IPS-20b (cell line): ENCODE results near the gene ARGLU1.

Experiments
- H3K27ac ChIP-seq: one replicate; pipeline ENCODE4 v1.5.1; 2013; ENCODE audit warnings: low read length
- H3K27me3 ChIP-seq: 2 replicates; pipeline ENCODE4 v1.6.1; 2013; ENCODE audit warnings: mild to moderate bottlenecking, low read length, inconsistent platforms; ENCODE audit not compliant: insufficient read depth
- H3K36me3 ChIP-seq: 2 replicates; pipeline ENCODE4 v1.6.1; 2013; ENCODE audit warnings: low read depth, mild to moderate bottlenecking, inconsistent platforms, low read length, moderate library complexity; ENCODE audit not compliant: insufficient read depth
- H3K4me1 ChIP-seq: 2 replicates; pipeline ENCODE4 v1.6.1; 2013; ENCODE audit warnings: mild to moderate bottlenecking, control low read depth, inconsistent platforms, low read length, moderate library complexity; ENCODE audit not compliant: insufficient read depth
- H3K4me3 ChIP-seq: 2 replicates; pipeline ENCODE4 v1.5.1; 2013; ENCODE audit warnings: mild to moderate bottlenecking, low read length, inconsistent platforms
- H3K9ac ChIP-seq: 2 replicates; pipeline ENCODE4 v1.6.1; 2013; ENCODE audit warnings: low read depth, mild to moderate bottlenecking, inconsistent platforms, low read length, moderate library complexity
- H3K9me3 ChIP-seq: 2 replicates; pipeline ENCODE4 v1.6.1; 2013; ENCODE audit warnings: mild to moderate bottlenecking, low read depth, low read length, inconsistent platforms; ENCODE audit not compliant: insufficient read depth

ARGLU1 gene

DNA sequence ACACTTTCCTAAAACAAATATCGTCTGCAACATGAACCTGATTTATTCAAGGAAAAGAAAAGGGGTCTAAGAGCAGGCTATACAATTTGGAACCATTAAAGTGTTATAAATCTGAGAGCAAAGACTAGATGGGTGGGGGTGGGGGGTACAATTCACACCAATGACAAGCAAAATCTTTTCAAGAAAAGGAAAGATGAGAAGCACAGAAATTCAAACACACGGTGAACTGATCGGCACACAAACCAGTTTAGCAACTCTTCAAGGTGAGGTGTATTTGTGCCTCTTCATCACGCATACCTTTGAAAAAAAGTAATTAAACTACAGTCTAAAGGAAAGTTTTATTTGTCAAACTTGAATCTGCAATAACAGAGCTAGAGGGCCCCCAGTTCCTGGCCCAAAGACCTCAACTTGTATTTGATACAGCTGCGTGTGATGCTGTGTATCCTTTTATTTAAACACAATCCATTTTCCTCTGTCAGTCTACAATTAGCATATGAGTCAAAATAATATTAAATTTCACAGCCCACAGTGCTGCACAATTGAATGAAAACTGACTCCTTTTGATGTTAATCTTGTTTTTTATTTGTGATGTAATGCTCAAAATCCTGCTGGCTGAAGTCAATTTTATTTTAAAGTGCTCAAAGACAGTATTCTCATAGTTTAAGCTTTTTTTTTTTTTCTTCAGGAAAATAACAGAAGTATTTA is 46.7 kb downstream of the ARGLU1 start:
- Histone ChIP-seq H3K27me3 (peaks cover 3% of the 10 kb centered on the region; the same call in 1 of the 2 replicates), H3K36me3 (no peaks in the 10 kb centered on the region; the same call in 1 of the 2 replicates), H3K27ac (no peak overlapping the region), H3K4me3 (0 out of 2 replicates have a peak overlapping the region, but pooled peaks have one; percentile 34), H3K9me3 (no peaks in the 10 kb centered on the region), H3K4me1 (peaks cover 51% of the 10 kb centered on the region), H3K9ac (no peak overlapping the region)

DNA sequence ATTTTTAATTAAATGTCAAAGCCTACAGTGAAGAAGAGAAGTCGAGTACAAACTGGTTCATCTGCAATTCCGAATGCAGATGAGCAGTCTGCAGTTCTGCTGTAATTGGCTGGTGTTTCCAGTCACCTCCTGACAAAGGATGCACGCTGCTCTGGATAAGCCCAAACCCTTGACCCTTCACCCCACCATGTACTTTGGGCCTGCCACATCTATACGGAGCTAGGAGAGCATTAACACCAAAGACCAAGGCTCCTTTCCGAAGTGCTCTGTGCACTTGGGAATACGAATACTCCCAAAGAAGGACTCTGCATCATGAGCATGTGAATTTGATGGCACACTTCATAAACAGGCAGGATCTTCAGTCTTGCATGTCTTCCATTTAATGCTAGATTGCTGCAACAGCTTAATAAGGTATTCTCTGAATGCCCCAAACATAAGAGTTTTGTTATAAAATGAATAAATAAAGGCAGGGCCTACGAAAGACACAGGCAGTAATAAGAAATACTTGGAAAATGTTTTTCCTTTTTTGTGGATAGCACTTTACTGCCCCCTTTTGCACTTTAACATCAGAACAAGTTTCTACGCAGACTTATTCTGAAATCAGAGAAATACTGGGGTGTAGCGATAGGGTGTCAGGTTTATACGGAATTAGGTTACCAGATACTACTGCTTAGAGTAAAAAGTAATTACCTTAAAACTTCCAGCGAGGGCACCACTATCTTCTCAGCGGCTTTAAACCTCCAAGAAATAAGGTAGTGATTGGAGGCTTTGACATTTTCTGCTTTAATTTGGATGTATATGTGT is 47.5 kb downstream of the ARGLU1 start:
- Histone ChIP-seq H3K4me1 (peaks cover 50% of the 10 kb centered on the region), H3K27ac (no peak overlapping the region), H3K4me3 (no peak overlapping the region), H3K36me3 (no peaks in the 10 kb centered on the region; the same call in 1 of the 2 replicates), H3K9me3 (no peaks in the 10 kb centered on the region), H3K27me3 (no peaks in the 10 kb centered on the region), H3K9ac (no peak overlapping the region)

DNA sequence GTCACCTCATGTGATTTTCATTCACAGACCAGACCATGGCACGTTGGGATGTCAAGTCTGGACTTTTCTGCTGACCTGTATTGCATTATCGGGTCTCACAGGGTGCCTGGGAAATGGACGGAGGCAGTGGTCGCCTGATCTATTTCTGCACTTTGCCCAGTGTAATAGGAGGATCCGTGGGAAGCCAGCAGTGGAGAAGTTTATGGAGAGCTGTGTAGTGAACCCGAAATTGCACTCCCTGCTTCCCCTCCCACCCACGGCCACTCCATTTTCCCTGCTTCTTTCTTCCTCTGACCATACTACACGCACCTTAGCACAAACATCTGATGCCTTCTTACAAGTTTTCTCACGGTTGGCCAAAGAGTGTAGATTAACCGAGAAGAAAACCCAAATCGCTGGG is 49.4 kb downstream of the ARGLU1 start:
- H3K27ac ChIP-seq: no peak overlapping the region
- peaks cover 63% of the 10 kb centered on the region for H3K4me1 ChIP-seq
- H3K4me3 ChIP-seq: no peak overlapping the region
- H3K27me3 ChIP-seq: no peaks in the 10 kb centered on the region
- H3K9ac ChIP-seq: no peak overlapping the region
- no peaks in the 10 kb centered on the region; the same call in 1 of the 2 replicates for H3K36me3 ChIP-seq
- H3K9me3 ChIP-seq: no peaks in the 10 kb centered on the region

DNA sequence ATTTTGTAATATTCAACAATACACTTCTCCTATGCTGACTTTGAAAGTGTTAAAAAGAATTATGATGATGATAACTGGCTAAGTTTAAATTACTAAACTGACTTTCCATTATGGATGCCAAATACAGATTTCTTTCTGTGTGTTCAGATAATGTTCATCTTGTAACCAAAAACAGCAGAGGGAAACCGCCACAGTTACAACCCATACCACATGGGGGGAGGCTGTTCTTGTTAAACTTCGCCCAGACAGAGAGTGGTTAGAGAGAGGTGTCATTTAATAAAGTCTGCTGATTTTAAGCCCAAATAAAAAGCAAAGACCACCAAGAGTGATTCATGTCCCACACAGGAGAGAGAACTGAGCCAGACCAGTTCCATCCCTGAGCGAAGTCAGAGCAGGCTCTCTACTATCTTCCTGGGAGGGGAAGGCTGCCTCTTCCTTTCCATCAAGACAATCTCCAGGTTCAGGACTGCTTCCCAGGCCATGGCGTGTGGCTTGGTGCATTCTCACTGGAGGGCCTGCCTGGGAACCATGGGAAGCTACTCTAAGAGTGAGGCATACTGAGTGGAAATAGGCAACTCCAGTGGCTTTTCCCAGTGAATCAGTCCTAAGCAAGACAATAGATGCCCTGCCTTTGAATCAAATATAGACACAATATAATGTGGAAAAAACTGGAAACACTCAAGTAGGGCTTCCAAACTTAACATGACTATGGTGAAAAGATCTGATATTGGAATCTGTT is 50.7 kb downstream of the ARGLU1 start:
- Histone ChIP-seq H3K4me3 (no peak overlapping the region), H3K36me3 (no peaks in the 10 kb centered on the region; the same call in 1 of the 2 replicates), H3K9ac (no peak overlapping the region), H3K4me1 (peaks cover 63% of the 10 kb centered on the region), H3K27me3 (no peaks in the 10 kb centered on the region), H3K27ac (no peak overlapping the region), H3K9me3 (no peaks in the 10 kb centered on the region)

- H3K4me1 ChIP-seq: peaks cover 48% of the 10 kb centered on the region
- H3K27ac ChIP-seq: no peak overlapping the region
These were observed 52.2 kb downstream of the ARGLU1 start for GRCh38 chr13:106515635-106516254.

GRCh38 chr13:106514928-106515634 is 52.9 kb downstream of the ARGLU1 start:
- Histone ChIP-seq H3K27me3 (no peaks in the 10 kb centered on the region), H3K27ac (no peak overlapping the region), H3K4me3 (no peak overlapping the region), H3K9me3 (no peaks in the 10 kb centered on the region), H3K9ac (no peak overlapping the region), H3K36me3 (peaks cover 6% of the 10 kb centered on the region; the same call in 1 of the 2 replicates), H3K4me1 (peaks cover 41% of the 10 kb centered on the region)

More at GRCh38 chr13:106515635-106516254, 52.2 kb downstream of the ARGLU1 start:
- no peak overlapping the region for H3K4me3 ChIP-seq
- peaks cover 6% of the 10 kb centered on the region; the same call in 1 of the 2 replicates for H3K36me3 ChIP-seq
- no peak overlapping the region for H3K9ac ChIP-seq
- no peaks in the 10 kb centered on the region for H3K27me3 ChIP-seq
- H3K9me3 ChIP-seq: no peaks in the 10 kb centered on the region

- peak overlapping the region; percentile 16; the same call in 1 of the 2 replicates for H3K9ac ChIP-seq
- peaks cover 6% of the 10 kb centered on the region; the same call in 1 of the 2 replicates for H3K36me3 ChIP-seq
- H3K4me1 ChIP-seq: peaks cover 46% of the 10 kb centered on the region
- no peaks in the 10 kb centered on the region for H3K27me3 ChIP-seq
- peak overlapping the region; percentile 44 for H3K4me3 ChIP-seq
- no peaks in the 10 kb centered on the region for H3K9me3 ChIP-seq
- no peak overlapping the region for H3K27ac ChIP-seq
These were observed 54.6 kb downstream of the ARGLU1 start for GRCh38 chr13:106513025-106513983.

DNA sequence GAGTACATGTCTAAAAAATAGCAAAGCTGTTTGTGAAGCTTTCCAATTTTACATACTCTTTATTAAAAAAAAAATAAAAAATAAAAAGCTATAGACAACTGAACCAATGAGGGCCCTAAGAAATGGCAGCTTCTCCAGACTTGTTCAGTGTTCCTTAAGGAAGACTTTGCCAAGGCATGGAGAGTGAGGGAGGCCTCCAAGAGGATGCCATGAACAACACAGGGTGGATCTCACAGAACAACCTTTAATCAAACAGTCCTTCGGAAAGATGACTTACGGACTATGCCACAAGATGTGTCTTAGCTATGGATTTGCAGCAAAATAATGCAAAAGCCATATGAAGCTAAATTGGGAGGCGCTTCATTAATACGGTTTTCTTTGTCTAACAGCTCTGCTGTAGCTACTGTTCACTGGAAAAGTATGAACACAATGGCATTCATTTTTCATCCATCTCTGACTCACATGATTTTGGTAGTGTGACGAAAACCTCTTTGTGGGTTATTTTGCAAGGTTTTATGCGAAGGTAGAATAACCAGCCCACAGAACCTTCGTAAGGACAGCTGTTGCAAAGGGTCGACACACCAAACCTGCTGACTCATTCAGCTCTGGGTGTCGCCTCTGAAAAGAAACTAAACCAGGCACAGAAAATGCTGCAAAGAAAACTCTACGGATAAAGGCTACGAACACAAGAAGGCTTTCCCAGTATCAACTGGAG is 60.2 kb downstream of the ARGLU1 start:
- Histone ChIP-seq H3K4me1 (peaks cover 18% of the 10 kb centered on the region), H3K4me3 (no peak overlapping the region), H3K27me3 (no peaks in the 10 kb centered on the region), H3K27ac (no peak overlapping the region), H3K9me3 (no peaks in the 10 kb centered on the region), H3K9ac (peak overlapping the region; percentile 60), H3K36me3 (peaks cover 11% of the 10 kb centered on the region)

GRCh38 chr13:106506286-106506685 is 61.7 kb downstream of the ARGLU1 start:
- Histone ChIP-seq H3K27ac (no peak overlapping the region), H3K36me3 (peaks cover 6% of the 10 kb centered on the region), H3K27me3 (no peaks in the 10 kb centered on the region), H3K4me3 (no peak overlapping the region), H3K9me3 (no peaks in the 10 kb centered on the region), H3K4me1 (peaks cover 15% of the 10 kb centered on the region), H3K9ac (no peak overlapping the region)
